HG02588 (cell line): ENCODE measurements around the gene ERC1.
"Not testable (repeated sequence)": the region's sequence is repeated elsewhere in the genome, so short reads cannot be mapped to it uniquely, and the experiment has no call there.

Experiments used
- ATAC-seq: cut with Tn5 transposase; IDR thresholded peaks from one replicate; pipeline ENCODE4 v1.9.1; 2021; ENCODE audit warnings: mild to moderate bottlenecking, moderate library complexity; ENCODE audit not compliant: unreplicated experiment

Gene ERC1

GRCh38 chr12:1020389-1020788, 29.4 kb downstream of the ERC1 start:
- no peak for ATAC-seq

- no peak for ATAC-seq
Observed at GRCh38 chr12:1022032-1022970, 31.3 kb downstream of the ERC1 start.

- ATAC-seq, result no peak
Observed at GRCh38 chr12:1030779-1031178, 39.8 kb downstream of the ERC1 start.

DNA sequence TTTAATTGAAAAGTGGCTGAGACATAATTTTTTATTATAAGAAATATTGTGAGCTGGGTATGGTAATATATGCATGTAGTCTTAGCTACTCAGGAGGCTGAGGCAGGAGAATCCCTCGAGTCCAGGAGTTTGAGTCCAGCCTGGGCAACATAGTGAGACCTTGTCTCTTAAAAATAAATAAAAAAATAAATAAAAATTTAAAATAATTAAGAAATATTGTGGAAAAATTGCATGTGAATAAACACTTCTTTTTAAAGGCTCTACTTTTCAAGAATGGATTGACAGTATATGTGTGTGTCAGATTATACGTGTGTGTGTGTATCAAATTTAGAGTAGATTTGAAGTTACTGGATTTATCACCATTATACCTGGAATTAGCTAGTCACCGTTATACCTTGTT, 43.2 kb downstream of the ERC1 start:
- ATAC-seq, result no peak

DNA sequence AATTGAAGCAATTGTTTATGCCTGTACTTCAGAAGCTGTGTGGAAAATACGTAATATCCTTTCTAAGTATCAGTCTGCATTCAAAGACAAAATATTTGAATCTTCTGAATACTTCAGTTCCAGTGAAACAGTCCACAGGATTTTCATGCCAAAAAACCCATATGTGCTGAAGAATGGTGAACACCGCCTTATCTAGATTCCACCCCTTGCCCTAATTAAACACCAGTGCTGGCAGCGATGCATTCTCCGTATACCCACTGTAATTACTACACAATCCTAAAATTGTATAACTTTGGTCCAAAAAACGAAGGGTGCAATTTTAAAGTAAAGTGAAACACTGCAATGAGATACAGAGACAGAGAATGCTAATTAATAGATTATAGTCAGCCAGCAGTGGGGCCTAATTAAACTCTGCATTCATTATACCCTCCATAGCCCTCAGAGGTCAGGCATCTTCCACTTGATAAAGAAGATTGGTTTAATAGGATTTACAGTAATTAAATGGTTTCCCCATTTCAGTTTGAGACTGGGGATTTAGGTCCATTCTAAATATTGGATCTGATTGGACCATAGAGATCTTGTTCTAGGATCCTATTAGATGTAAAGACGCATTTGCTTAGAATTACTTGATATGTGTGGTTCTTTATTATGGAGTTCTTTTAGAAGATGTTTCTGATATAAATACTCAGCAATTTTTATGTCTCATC, 43.9 kb downstream of the ERC1 start:
- no peak for ATAC-seq

GRCh38 chr12:1041478-1041877, 50.5 kb downstream of the ERC1 start:
- ATAC-seq, result no peak

- ATAC-seq, result no peak
Observed at GRCh38 chr12:1044199-1044598, 53.2 kb downstream of the ERC1 start.

DNA sequence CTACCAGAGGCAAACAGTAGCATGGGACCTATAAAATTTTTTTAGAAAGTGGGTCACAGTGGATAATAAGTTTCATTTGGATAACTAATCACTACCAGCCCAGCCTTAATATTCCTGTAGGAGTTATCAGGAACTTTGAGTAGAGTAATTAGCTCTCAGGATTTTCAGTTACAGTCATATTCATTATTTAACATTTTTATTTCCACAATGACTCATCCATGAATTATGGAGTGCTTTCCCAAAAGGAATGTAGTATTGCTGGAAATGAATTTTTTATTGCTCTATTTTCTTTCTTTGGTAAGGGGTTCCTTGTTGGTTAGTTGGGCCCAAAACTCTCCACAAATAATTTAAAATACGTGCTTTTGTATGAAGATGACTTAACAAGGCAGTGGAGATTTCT, 53.7 kb downstream of the ERC1 start:
- no peak for ATAC-seq

DNA sequence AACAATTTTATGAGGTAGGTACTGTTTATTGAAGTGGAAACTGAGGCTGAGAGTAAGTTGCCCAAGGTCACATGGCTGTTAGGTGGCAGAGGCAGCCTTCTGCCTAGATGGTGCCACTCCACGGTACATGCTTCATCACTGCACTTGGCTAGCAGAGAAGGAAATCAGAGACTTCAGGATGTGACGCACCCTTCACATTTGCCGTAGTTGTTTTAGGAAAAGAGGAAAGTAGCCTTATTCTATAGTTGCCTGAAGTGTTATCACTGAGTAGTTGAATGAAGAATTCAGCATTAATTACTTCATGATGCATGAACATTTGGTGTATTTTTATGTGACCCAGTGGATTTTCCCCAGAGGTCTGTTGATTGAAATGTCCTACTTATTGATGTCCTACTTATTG, 55.7 kb downstream of the ERC1 start:
- ATAC-seq, result no peak

DNA sequence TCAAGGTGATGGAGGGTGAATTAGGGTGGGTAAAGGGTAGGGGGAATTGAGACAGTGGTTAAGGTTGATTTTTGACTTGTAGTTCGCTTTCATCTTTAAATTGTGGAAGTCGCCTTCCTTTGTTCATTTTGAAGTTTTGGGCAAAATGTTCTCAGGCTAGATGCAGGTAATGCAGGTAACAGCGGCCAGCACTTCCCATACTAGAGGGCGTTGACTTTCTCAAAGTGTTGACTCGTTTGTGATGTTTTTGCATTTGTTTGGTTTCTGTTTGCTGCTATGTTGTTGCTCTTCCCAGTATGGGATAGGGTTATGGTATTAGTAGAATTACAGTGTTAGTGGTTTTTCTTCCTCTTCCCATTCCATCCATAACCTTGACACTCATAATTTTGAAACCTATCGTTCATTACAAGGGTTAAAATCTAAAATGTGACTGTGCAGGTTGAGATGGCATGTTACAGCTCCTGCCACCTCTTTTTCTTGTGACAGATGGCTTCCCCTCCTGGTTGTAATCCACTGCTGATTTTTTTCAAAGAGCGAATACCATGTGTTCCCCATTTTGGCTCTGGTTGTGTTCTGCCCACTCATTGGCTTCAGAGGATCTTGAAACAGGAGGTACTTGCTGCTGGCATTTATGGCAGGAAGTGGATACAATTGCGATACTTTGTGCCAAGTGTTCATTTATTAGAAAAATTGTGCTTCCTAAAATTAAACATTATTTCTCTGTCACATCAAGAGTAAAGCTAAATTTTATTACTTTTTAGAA, 57.1 kb downstream of the ERC1 start:
- no peak for ATAC-seq

- no peak for ATAC-seq
Observed at GRCh38 chr12:1050059-1050707, 59.2 kb downstream of the ERC1 start.

- ATAC-seq, result not testable (repeated sequence)
Observed at GRCh38 chr12:1051672-1052071, 60.6 kb downstream of the ERC1 start.

DNA sequence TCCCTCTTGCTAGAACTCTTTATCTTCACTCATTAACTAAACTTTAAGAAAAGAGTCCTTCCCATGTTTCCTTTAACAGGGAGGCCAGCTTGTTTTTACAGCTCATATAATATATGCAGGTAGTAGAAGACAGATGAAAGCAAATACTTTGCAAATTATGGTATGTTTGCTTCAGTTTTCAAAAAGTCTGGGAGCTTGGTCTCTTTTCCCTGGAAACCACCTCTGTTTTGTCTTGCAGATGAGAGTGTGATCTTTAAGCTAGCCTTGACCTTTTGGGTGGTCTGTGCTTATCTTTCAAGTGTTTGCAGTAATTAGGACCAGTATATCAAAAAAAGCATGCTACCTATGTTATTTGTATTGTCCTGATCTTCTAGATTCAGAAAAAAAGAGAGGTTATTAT, 62.7 kb downstream of the ERC1 start:
- no peak for ATAC-seq

DNA sequence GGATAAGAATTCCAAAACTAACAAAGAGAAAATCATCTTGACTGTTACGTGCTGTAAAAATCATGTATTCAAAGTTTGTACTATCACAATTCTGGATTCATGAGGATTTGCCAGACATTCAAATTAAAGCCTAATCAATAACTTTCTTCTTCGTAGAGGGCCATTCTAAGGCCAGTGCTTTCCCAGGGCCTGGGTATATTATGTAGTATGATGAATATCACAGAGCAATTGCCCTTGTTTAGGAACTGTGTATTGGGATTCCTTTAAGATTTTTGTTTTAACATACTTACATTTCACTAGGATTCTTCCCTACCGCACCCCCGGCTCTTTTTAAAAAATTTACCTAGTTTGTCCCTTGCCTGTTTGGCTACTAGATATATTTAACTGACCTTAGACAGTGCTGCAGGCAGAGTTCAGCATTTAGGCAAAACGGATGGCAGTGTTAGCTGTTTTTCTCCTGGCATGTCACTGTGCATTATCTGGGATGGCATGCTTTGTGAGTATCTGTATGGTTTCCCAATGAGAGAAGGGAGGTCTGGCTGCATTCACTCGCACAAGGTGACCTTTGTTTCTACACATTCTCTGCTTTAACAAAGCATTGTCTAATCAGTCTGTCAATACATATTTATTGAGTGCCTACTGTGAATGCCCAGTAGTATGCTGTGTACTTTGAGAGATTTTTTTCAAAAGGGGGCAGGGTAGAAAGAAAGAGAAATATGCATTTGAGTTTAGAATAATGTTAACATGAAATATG, 63.3 kb downstream of the ERC1 start:
- no peak for ATAC-seq

GRCh38 chr12:1056390-1056789, 65.4 kb downstream of the ERC1 start:
- ATAC-seq, result no peak

- ATAC-seq, result no peak
Observed at GRCh38 chr12:1058423-1058822, 67.4 kb downstream of the ERC1 start.

DNA sequence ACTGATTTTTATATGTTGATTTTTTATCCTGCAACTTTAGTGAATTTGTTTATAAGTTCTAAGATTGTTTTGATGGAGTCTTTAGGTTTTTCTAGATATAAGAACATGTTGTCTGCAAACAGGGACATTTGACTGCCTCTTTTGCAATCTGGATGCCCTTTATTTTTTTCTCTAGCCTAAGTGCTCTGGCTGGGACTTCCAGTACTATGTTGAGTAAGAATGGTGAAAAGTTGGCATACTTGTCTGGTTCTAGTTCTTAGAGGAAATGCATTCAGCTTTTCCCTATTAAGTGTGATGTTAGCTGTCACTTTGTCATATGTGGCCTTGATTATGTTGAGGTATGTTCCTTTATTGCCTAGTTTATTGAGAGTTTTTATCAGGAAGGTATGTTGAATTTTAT, 68.1 kb downstream of the ERC1 start:
- no peak for ATAC-seq

DNA sequence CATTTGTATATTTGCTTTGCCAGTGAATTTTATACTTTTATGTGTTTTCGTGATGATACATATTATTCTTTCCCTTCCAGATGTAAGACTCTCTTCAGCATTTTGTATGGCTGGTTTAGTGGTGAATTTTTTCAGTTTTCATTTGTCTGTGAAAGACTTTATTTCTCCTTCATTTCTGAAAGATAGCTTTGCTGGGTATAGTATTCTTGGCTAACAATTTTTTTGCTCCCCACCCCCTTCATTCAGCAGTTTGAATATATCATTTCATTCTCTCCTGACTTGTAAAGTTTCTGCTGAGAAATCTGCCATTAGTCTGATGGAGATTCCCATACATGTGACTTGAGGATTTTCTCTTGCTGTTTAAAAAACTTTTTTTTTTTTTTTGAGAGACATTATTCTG, 72.8 kb downstream of the ERC1 start:
- no peak for ATAC-seq

DNA sequence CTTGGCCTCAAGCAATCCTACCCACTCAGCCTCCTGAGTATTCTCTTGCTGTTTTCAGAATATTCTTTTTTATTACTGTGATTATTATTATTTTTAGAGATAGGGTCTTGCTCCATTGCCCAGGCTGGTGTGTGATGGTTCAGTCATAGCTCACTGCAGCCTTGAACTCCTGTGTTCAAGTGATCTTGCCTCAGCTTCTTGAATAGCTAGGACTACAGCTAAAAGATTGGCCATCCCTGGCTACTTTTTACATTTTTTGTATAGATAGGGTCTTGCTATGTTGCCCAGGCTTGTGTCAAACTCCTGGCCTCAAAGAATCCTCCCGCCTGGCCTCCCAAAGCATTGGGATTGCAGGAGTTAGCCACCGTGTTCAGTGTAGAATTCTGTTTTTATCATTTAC, 73.3 kb downstream of the ERC1 start:
- ATAC-seq, result no peak

- no peak for ATAC-seq
Observed at GRCh38 chr12:1065629-1066028, 74.6 kb downstream of the ERC1 start.
